ENCODE data around the gene HMBS.

DNA sequence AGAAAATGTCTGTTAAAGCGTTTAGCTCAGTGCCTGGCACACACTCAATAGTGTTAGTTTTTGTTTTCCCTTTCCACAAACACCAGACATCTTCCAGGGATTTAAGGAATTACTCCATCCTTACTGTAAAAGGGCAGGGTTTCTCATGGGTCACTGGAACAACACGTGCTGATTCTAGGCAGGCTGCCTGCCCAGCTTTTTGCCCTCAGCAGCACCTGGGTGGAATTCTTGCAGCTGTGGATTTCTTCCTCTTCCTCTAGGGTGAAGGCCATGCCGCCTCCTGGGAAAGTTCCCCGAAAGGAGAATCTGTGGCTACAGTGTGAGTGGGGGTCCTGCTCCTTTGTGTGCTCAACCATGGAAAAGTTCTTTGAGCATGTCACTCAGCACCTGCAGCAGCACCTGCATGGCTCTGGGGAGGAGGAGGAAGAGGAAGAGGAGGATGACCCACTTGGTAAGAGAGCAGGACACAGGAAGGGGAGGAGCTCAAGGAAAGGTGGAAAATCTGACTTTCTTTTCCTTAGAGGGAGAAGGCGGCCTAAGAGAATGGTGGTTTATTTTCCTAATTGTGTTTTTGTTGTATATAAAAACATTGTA is 42.1 kb downstream of the HMBS start:
- TF ChIP-seq, protein P1, sequence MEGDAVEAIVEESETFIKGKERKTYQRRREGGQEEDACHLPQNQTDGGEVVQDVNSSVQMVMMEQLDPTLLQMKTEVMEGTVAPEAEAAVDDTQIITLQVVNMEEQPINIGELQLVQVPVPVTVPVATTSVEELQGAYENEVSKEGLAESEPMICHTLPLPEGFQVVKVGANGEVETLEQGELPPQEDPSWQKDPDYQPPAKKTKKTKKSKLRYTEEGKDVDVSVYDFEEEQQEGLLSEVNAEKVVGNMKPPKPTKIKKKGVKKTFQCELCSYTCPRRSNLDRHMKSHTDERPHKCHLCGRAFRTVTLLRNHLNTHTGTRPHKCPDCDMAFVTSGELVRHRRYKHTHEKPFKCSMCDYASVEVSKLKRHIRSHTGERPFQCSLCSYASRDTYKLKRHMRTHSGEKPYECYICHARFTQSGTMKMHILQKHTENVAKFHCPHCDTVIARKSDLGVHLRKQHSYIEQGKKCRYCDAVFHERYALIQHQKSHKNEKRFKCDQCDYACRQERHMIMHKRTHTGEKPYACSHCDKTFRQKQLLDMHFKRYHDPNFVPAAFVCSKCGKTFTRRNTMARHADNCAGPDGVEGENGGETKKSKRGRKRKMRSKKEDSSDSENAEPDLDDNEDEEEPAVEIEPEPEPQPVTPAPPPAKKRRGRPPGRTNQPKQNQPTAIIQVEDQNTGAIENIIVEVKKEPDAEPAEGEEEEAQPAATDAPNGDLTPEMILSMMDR (conservative IDR thresholded peaks at IDR 0.05; ENCODE audit: low read depth, low read length) = no peak
- no peak for TF ChIP-seq EZH2 (IDR thresholded peaks at IDR 0.05; ENCODE audit: low read length, unreplicated experiment)
- TF ChIP-seq EZH2phosphoT487 (IDR thresholded peaks at IDR 0.05; ENCODE audit: borderline replicate concordance, low read length) = no peak
